Inferior parietal cortex (tissue), 1 donor: ENCODE measurements around the gene APBA2.
A peak's percentile ranks its signal among the peaks of the same experiment; 100 is the strongest.
"Not testable (repeated sequence)": the region's sequence is repeated elsewhere in the genome, so short reads cannot be mapped to it uniquely, and the experiment has no call there.

Experiments
- DNase-seq: peaks from one replicate; pipeline ENCODE4 v3.0.0-alpha.2; 2016; ENCODE audit errors: extremely low spot score

Gene APBA2

DNA sequence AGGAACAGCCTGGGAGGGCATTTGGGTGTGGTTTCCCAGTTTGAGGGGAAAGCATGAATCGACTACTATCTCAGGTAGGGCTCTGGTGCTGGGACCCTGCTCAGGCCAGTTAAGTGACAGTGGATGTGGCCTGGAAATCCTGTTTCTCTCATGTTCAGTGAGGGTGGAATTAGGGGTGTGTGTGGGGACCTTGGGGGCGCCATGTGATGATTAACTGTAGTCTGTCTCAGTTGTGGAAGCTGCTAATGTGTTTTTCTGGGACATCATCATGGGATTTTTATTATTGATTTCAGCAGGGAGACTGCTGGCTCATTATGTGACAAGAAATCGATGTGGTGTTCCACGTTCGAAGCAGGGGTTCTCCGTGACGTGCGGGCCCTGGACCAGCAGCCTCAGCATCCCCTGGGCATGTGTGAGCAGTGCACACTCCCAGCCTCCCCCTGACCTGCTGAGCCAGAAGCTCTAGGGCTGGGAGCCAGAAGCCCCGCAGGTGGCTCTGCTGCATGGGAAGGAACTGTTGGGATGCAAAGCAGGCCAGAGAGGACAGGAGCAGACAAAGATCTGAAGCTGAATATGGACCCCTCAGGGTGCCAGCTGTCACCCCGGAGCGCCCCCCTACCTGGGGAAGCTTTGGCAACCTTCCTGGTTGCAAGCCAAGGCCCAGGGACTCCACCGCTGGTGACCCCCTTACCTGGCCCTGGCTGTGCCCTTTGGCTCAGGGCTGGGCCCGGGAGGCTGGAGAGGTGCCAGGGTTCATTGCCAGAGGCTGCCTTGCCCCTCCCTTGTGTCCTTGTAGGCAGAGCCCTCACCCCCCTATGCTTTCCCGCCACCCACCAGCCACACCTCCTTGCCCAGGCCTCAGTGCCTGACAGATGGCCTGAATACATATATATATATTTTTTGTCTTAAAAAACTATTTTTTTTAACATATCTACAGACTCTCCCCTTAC, 149.8 kb downstream of the APBA2 start:
- DNase-seq, result no peak

DNA sequence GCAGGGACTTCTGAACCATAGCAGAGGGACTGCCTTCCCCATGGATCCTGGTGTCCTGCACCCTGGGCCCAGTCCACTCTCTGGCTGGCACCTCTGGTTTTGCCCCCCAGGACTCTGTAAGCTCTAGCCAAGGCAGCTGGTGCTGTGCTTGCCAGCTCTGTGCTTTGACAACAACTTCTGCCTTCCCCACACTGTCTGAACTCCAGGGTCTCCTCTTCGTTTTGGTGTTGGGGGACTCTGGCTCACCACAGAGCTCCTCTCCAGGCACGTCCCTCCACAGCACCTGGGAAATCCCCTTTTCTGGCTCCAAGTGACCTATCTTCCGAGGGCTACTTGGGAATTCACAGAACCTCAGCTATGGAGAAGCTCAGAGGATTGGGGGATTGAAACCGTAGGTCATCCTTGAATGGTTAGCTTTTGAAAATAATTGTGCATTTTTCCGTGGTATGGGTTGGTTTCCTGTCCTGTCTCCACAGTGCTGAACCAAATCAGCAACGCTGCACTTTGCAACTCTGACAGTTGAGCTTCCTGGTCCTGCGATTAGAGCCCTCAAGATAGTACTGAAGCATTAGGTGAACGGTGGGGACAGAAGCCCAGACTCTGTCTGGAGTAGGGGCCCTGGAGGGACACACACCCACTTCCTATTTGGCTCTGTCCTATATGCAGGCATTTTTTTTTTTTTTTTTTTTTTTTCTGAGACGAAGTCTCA, 152.4 kb downstream of the APBA2 start:
- no peak for DNase-seq

DNA sequence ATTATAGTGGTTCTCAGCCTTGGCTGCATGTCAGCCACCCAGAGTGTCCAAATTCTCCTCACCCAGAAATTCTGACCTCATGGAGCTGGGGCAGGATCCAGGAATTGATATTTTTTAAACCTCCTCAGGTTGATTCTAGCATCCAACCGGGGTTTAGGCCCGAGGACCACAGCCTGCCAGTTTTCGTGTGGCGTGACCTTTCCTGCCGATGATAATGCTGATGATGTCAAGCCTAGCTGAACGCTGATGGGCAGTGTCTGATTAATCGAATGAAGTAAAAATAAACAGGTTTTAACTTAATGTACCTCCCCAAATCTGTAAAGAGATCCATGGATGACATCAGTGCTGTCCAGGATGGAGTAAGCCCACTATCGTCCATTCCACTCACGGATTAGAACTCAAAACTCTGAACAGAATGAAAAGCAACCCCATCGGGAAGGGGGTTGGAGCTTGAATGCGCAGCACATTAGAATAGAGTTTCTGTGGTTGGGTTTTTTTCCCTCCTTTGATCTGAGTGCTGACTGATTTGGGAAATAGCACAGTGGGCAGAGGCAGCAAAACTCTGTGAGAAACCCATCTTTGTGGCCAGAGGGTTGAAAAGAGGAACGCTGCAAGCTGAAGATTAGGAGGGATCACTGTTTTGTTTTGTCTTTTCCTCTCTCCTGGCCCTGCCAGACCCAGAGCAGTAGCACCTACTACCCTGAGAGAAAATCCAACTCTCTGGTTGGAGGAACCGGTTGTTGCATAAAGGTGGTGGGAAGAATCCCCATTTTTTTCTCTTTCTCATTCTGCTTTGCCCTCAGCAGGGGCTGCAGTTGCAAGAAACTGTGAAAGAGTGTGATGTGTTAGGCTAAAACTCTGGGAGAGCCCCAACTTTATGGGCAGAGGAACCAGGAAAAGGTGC, 153.9 kb downstream of the APBA2 start:
- no peak for DNase-seq

DNA sequence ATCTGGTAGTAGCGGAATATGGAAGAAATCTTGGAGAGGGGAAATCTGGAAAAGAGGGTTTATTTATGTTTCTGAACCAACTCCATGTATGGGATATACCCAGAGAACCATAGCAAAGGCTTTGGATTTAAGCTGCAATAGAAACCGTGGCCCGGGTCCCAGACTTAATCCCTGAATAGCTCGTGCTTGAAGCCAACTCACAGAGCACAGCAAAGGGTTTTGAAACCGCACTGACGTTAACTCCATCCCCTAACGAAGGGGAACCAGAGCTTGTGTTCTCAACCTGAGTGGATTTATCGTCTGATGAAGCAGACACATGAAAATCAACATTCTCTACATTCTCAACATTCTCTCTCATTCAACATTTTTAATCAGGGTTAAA, 154.6 kb downstream of the APBA2 start:
- no peak for DNase-seq

DNA sequence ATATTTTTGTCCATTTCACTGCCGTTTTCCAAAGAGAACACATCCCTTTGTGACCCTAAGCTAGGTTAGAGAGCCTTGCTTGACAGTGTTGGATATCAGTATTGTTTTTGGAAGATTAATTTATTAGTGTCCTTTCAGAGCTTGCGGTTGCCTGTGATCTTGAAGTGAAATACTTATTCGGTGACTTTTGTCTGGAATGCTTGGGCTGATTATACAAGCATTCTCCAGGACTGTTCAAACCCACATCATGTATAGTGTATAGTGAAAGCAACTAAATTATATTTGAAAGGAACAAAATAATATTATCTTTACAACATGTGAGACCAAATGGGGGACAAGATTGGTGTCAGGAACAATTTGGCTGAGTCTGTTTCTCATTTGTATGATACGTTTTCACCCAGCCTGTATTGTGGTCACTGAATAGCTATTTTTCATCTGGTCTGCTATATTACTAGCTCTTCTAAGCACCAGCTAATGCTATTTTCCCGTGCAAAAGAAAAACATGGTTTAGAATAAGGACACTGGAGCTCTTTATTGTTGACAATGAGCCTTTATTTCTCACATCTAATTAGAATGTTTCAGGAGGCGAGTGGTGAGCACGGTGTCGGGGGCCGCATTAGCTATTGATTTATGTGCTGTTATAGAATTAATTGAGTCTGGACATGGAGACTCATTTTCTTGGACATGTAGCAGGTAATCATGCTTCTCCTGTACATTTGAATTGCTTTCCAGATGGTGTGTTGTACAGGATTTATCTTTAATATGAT, 158.1 kb downstream of the APBA2 start:
- peak; percentile 74 for DNase-seq

DNA sequence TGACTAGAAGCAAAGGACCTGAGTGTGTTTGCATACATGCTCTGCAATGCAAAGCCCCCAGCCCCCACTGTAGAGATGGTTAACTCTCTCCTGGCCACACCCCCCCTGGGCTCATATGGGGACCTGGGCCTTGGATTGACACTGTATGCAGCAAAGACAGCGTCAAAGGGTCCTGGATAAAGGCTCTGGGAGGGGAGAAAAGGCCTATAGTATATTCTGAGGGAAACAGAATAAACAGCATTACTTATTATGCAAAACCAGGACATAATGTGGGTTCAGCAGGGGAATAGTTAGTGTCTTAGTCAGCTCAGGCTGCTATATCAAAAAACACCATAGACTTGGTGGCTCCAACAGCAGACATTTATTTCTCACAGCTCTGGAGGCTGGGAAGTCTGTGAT, 158.7 kb downstream of the APBA2 start:
- DNase-seq, result no peak

DNA sequence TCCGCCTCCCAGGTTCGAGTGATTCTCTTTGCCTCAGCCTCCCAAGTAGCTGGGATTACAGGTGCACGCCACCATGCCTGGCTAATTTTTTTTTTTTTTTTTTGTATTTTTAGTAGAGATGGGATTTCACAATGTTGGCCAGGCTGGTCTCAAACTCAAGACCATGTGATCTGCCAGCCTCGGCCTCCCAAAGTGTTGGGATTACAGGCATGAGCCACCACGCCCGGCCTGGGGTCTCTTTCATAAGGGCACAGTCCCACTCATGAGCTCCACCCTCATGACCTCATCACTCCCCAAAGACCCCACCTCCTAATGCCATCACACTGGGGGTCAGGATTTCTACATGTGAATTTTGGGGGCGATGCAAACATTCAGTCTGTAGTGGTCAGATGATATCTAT, 159.4 kb downstream of the APBA2 start:
- DNase-seq, result not testable (repeated sequence)

DNA sequence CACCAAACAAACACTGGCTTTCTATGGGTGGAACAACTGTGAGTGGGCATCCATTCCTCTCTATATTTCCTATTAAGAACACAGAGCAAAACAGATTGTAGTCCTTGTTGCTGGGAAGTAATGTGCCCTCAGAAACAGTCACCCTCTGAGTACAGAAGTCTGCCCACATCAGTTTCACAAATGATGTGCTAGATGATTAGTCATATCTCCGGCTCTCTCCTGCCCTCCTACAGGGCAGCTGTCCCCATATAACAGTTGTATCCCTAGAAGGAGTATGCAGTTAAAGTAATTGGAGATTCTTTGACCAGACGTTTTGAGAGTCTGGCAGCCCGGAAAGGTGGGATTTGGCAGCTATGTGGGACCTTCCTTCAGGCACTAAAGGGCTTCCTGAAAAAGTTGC, 159.9 kb downstream of the APBA2 start:
- no peak for DNase-seq

DNA sequence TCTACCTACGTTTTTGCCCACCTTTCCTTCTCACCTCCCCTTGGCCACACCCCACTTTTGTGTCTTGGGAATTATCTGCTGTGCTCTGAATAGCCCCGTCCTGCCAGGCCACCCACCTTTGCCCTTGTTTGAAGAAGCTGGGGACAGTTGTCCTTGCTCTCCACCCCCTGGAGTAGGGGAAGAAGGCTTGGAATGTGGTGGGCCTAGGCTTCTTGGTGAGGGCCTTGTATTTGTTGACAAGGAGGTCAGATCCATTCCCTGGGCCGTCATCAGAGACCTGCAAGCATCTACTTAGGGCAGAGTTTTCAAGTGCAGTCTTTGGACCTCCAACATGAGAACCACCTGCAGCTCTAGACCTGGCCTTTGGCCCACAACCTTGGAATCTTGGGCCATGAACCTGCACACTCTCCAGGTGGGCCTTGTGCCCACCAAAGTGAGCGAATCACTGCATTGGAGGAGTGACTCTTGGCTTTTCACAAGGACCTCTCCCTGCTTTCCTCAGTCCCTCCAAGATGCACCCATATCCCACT, 160.6 kb downstream of the APBA2 start:
- no peak for DNase-seq

DNA sequence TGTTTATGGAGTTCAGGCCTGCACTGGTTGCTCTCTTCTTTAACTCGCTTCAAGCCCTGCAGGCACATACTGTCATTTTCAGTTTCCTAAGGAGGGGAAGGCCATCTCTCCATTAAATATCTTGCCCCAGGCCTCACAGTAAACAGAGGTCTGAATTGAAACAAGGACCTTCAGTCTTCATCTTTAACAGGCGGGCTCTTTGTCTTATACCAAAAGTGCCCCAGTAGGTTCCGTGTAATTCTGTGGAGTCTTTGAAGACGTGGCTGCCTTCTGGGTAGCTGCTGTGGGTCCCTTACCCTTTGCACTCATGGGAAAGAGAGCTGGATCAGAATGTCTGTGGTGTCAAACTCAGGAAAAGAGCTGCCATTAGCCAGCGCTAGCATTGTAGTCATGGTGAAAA, 161.2 kb downstream of the APBA2 start:
- DNase-seq, result no peak

DNA sequence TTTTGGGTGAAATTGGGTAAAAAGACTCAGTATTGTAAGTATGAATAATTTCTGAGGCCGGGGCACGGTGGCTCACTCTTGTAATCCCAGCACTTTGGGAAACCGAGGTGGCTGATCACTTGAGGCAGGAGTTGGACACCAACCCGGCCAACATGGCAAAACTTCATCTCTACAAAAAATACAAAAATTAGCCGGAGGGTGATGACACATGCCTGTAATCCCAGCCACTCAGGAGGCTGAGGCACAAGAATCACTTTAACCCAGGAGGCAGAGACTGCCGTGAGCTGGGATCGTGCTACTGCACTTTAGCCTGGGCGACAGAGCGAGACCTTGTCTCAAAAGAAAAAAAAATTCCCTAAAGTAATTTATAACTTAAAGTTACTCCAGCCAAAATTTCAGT, 162.2 kb downstream of the APBA2 start:
- DNase-seq, result no peak

DNA sequence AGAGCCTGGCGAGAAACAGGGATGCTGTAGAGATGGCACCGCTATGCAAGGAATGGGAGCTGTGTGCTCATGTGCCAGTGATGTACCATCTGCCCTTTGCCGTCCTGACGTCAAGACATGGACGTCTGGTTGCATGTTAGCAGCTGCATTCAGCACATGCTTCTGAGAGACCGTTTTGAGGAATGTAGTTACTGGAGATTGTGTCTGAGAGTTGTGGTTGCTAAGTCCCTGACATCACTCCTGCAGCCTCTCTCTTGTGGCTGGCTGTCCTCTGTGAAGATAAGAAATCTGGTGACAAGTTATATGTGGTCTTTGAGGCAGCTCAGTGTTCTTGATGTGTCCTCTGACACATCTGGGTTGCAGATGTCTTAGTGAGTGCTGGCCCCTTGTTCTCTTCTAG, 165.1 kb downstream of the APBA2 start:
- peak; percentile 25 for DNase-seq

DNA sequence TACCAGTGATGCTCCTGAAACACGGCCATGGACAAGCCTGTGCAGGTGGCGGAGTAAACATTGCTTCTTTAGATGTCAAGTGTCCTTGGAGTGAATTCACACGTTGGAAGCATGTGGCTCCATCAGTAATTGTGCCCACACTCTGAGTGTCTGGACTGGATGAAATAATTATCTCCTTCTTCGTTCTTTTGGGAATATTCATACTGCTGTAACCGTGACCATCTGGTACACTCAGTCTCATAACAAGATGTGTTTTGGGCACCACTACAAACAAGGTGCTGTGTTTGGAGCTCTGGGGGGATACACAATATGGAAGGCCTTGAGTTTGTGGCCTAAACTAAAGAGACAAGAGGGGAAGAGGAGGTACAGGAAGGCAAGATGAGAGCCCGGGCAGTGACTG, 165.6 kb downstream of the APBA2 start:
- no peak for DNase-seq

DNA sequence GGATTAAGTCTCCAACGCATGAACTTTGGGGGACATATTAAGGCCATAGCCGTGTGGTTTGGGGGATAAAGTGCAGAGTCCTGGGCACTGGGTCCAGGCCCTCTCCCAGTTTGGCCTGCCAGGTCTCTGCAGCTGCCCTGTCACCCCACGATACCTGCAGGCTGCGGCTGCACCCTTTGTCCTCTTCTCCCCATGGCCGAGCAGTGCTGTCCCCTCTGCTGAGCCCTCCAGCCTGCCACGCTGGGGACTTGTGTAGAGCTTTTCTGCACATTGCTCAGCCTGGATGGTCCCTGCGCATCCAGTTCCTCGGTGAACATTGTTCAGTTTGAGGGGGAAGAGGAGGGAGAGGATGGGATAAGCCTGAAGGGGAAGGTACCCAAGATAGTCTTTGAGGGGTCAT, 167.2 kb downstream of the APBA2 start:
- no peak for DNase-seq

DNA sequence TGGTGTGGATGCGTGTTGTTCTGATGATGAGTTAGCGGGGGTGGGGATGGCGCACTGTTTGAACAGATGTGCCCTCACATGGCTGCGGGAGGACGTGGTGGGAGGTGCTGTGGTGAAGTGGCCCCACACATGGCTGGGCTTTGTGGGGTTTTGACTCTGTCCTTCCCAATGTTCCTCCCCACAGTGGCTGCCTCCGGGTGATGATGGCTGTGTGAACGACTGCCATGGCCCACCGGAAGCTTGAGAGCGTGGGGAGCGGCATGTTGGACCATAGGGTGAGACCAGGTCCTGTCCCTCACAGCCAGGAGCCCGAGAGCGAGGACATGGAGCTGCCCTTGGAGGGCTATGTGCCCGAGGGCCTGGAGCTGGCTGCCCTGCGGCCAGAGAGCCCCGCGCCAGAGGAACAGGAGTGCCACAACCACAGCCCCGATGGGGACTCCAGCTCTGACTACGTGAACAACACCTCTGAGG, 167.9 kb downstream of the APBA2 start:
- no peak for DNase-seq

DNA sequence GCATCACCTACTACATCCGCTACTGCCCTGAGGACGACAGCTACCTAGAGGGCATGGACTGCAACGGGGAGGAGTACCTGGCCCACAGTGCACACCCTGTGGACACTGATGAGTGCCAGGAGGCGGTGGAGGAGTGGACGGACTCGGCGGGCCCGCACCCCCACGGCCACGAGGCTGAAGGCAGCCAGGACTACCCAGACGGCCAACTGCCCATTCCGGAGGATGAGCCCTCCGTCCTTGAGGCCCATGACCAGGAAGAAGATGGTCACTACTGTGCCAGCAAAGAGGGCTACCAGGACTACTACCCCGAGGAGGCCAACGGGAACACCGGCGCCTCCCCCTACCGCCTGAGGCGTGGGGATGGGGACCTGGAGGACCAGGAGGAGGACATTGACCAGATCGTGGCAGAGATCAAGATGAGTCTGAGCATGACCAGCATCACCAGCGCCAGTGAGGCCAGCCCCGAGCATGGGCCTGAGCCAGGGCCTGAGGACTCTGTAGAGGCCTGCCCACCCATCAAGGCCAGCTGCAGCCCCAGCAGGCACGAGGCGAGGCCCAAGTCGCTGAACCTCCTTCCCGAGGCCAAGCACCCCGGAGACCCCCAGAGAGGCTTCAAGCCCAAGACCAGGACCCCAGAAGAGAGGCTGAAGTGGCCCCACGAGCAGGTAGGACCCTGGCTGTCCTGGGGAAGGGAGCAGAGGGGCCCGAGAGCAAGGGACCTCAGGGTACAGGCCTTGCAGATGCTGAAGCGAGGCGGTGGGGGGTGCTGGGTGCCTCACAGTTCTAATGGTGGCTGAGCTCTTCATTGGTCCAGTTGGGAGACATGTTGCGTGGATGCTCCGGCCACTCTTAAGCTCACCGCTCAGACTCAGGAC, 168.6 kb downstream of the APBA2 start:
- DNase-seq, result no peak

DNA sequence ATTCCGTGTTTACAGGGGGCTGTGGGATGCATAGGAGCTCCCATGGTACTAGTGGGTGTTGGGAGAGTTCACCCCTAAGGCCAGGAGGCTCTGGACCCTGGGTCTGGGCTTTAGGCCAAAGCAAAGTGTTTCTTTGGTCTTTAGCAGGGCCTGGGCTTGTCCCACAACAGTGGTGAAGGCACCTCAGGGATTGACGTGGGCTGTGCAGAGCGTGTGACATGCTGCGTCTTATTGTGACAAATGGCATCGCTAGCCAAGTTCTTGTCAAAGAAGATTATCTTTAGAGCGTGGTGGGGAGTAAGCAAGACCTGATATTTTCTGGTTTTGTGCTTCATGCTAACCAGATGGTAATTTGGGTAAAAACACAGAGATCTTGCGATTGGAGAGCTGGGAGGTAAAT, 170.1 kb downstream of the APBA2 start:
- peak; percentile 18 for DNase-seq

DNA sequence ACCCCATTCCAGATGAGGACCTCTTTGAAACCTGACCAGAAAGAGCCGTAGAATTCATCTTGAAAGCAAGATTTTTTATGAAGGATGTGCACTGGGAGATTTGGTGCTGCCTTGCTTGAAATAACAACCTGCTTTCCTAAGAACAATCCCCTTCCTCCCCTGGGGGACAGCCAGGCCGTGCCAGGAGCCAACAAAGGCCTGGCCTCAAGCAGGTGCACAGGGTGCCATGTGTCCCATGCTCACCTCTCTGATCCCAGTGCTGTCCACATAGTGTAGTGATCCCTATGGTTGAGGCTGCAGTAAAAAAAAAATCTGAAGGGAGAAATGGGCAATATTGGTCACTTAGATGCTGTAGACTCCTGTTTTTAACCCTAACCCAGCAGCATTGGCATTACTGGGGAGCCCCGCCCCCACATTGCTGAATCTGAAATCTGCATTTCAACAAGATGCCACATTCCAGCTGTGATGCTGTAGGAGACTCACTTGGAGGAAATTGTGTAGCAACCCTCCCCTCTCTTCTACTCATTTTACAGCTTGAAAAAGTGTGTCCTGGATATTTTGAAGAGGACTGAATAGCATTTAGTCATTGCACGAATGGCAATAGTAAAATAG, 171.2 kb downstream of the APBA2 start:
- DNase-seq, result no peak

DNA sequence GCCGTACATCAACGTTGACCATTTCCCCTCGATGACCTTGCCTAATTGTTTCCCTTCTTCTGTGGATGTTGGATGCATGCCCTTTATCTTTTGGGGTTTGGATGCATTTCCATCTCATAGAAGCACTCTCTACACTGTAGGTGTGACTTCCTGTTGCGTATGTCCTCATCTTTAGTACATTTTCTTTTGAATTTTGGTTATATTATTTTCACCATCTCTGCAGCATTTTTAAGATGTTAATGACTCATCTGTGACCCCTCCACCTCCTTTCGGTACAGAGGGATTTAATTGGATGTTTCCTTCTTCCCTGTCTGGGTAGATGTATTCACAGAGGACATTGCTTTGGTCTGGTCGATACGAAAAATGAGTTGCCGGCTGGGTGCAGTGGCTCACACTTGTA, 172.1 kb downstream of the APBA2 start:
- no peak for DNase-seq
